Astrocyte of the spinal cord (primary cell): ENCODE measurements around the gene PRDM11.

Source experiments
- DNase-seq: peaks from one replicate; pipeline ENCODE4 v3.0.0; 2011; ENCODE audit warnings: low read depth, low spot score
- H3K4me3 ChIP-seq: 2 replicates; pipeline ENCODE4 v1.5.1; 2011; ENCODE audit warnings: low read depth, mild to moderate bottlenecking, low read length, moderate library complexity
- in situ Hi-C: cut with HindIII; loops from 2 replicates; pipeline ENCODE4 v1.10.0; 2017; ENCODE audit warnings: low sequenced_read_pairs
- TF ChIP-seq, protein P1 (sequence below): IDR thresholded peaks from 2 replicates; pipeline ENCODE4 v1.5.1; 2012; ENCODE audit warnings: low read depth, mild to moderate bottlenecking, low read length, inconsistent platforms

Gene PRDM11

DNA sequence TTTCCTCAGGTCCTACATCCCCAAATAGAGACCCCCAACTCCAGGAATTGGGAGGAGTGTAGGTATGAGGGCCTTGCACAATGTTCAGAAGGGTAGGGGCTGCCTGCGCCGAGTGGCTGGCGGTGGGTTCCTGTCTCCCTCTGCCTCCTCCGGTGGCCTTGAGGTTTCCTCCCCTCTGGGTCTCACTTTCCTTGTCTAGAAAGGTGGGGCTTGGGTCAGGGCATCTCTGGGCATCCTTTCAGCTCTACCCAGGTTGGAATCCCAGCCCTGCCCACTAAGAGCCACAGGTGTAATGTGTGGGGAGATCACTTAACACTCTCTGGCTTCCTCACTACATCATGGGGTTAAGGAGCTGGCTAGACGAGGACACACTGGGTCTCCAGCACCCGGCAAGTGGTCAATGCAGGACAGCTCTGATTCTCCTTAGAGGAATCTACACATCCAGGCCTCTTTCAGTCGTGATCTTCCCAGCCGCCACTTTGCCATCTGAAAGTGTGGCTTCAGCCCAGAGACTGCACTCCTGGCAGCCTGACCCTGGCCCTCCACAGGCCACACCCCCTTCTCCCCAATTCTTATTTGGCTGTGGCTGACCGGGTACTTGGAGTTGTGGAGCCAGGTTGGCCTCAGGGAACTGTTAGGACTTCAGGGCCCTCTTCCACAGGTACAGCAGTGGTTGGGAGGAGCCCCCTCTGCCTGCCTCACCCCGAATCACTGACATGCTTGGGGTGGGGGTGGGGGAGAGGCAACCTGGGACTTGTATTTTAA lies 22.1 kb downstream of the PRDM11 start:
- H3K4me3 ChIP-seq: no peak overlapping the region
- DNase-seq: no peak
- TF ChIP-seq, protein P1, sequence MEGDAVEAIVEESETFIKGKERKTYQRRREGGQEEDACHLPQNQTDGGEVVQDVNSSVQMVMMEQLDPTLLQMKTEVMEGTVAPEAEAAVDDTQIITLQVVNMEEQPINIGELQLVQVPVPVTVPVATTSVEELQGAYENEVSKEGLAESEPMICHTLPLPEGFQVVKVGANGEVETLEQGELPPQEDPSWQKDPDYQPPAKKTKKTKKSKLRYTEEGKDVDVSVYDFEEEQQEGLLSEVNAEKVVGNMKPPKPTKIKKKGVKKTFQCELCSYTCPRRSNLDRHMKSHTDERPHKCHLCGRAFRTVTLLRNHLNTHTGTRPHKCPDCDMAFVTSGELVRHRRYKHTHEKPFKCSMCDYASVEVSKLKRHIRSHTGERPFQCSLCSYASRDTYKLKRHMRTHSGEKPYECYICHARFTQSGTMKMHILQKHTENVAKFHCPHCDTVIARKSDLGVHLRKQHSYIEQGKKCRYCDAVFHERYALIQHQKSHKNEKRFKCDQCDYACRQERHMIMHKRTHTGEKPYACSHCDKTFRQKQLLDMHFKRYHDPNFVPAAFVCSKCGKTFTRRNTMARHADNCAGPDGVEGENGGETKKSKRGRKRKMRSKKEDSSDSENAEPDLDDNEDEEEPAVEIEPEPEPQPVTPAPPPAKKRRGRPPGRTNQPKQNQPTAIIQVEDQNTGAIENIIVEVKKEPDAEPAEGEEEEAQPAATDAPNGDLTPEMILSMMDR: no peak
- in situ Hi-C loops: no loop called here

DNA sequence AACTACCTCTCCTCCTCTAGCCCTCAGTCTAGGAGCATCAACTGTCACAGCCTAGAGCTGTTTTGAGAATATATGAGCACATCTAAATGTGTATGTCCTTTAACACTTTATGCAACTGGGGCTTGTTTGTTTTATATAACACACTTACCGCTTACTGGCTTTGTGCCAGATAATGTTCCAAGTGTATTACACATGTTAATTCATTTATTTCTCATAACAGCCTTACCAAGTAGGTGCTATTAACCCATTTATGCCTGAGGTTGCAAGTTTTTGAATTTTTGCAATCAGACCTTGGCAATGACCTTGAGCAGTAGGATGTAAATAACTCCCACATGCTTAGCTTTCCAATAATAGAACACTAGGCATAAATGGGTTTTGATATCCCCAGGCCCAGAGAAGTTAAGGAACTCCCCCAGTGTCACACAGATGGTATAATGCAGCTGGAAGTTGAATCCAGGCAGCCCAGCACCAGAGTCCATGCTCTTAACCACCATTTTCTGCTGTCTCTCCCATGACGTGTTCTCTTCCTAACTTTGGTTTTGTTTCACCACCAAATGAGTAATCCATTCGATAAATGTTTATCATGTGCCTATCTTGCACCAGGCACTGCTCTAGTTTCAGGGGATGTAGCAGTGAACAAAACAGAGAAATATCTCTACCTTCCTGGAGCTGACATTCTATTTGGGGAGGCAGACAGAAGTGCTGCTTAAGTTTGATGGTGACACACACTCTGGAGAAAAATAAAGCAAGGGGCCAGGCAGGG lies 23.1 kb downstream of the PRDM11 start:
- H3K4me3 ChIP-seq: no peak overlapping the region
- no peak for DNase-seq
- TF ChIP-seq, protein P1: no peak
- in situ Hi-C loops: no loop called here

DNA sequence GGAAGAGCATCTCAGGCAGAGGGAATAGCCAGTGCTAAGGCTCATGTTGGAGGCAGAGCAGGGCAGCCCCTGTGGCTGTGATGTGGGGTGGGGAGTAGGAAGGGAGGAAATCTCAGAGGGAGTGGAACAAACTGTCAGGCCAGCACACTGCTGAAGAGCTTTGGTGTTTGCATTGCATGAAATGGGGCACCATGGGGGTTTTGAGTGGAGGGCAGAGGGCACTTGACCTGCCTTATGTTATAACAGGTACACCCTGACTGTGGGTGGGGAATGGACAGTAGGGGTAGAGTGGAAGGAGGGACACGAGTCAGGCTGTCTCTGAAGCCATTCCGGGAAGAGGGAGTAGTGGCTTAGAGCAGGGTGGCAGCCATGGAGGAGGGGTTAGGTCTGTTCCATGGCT lies 24.0 kb downstream of the PRDM11 start:
- H3K4me3 ChIP-seq: no peak overlapping the region
- in situ Hi-C loops: no loop called here
- DNase-seq: no peak
- TF ChIP-seq, protein P1: no peak

DNA sequence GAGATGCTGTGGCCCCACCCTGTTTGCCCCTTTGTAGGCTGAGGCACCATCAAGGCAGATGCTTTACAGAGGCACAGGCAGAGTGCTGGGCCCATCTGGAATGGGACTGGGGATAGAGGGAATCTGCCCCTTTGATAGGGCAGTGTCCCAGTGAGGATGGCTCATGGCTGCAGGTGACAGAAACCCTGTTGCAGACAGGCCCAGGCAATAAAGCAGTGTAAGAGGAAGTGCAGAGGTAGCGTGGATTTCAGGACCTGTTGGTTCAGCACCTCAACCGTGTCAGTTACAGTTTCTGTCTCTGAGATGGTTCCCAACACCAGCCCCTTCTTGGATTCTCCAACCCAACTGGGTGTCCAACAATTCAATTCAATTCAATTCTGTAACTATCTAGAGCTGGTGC lies 25.1 kb downstream of the PRDM11 start:
- in situ Hi-C loops: no loop called here
- no peak overlapping the region for H3K4me3 ChIP-seq
- no peak for DNase-seq
- TF ChIP-seq, protein P1: no peak

DNA sequence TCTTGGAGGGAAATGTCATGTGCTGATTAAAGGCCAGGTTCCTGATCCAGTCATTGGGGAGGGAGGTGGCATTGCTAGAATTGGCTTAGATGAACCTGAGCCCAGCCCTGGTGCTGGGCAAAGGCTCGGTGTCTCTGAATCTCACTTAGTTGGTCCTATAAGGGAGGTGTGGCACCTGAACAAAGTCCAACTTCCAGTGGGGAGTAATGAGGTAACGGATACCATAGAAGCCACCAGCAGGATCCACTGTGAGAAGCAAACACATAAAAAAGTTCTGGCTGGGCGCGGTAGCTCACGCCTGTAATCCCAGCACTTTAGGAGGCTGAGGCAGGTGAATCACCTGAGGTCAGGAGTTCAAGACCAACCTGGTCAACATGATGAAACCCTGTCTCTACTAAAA lies 26.6 kb downstream of the PRDM11 start:
- H3K4me3 ChIP-seq: no peak overlapping the region
- TF ChIP-seq, protein P1: no peak
- no peak for DNase-seq
- in situ Hi-C loops: no loop called here

DNA sequence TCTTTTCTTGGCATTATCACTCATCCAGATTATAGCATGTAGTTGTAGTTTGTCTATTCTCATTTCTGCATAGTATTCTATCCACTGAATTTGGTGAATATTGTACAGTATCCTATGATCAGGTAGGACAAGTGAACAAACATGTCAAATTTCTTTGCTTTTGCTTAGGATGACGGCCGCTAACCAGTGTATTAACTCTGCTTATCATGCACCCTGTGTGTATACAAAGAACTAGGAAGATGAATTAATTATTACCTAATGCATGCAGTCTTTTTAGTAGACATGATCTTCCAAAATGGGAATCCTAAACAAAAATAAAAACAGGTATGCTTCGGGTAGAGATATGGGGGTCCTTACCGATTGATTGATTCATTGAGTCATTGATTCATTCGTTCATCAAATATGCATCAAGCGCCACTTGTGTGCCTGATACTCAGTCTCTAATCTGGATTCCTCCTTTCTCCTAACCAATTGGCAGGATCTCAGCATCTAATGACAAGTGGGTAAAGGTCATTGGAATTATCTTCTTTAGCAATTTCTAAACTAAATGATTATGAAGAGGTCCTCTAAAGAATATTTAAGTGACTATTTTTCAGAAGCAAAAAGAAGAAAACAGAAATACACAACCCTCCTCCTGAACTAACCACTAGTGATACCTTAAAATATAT lies 27.9 kb downstream of the PRDM11 start:
- H3K4me3 ChIP-seq: no peak overlapping the region
- in situ Hi-C loops: no loop called here
- no peak for DNase-seq
- TF ChIP-seq, protein P1: no peak
